Liver (tissue), 3 donors: Measurements from ENCODE around the gene TM9SF4.

Experiments used
- EGR1 ChIP-seq, 2 donors: IDR thresholded peaks; 2 replicates each; pipeline ENCODE4 v1.6.1; 2016 to 2018; ENCODE audit warnings: antibody characterized with exemption in 2 of 2, low read depth in 2 of 2
- GABPA ChIP-seq, 2 donors: IDR thresholded peaks in 1 of 2; conservative IDR thresholded peaks in 1 of 2; 2 replicates each; pipeline ENCODE4 v1.6.1; 2016; ENCODE audit warnings: antibody characterized with exemption in 2 of 2, mild to moderate bottlenecking in 1 of 2, moderate library complexity in 1 of 2
- HNF4G ChIP-seq: IDR thresholded peaks from 2 replicates; pipeline ENCODE4 v1.6.1; 2016; ENCODE audit warnings: antibody characterized with exemption
- JUND ChIP-seq, 2 donors: IDR thresholded peaks; 2 replicates each; pipeline ENCODE4 v1.6.1; 2016; ENCODE audit warnings: antibody characterized with exemption in 2 of 2
- RAD21 ChIP-seq, 2 donors: IDR thresholded peaks; 2 replicates each; pipeline ENCODE4 v1.6.1; 2016; ENCODE audit warnings: antibody characterized with exemption in 2 of 2, mild to moderate bottlenecking in 2 of 2
- RXRA ChIP-seq, 2 donors: IDR thresholded peaks; 2 replicates each; pipeline ENCODE4 v1.6.1; 2017 to 2018; ENCODE audit warnings: antibody characterized with exemption in 2 of 2, mild to moderate bottlenecking in 1 of 2
- SP1 ChIP-seq: IDR thresholded peaks from 2 replicates; pipeline ENCODE4 v1.6.1; 2018; ENCODE audit warnings: antibody characterized with exemption, mild to moderate bottlenecking
- TAF1 ChIP-seq: conservative IDR thresholded peaks from 2 replicates; pipeline ENCODE4 v1.6.1; 2016; ENCODE audit warnings: antibody characterized with exemption, mild to moderate bottlenecking
- YY1 ChIP-seq: IDR thresholded peaks from 2 replicates; pipeline ENCODE4 v1.6.1; 2016; ENCODE audit warnings: antibody characterized with exemption, mild to moderate bottlenecking
- TF ChIP-seq, protein P1 (sequence below): fragments of 150-350 bp; IDR thresholded peaks from 2 replicates; pipeline ENCODE4 v1.5.1; 2017; ENCODE audit warnings: improper control_type of control experiment, low read depth, low read length; ENCODE audit not compliant: missing input control
- TF ChIP-seq, protein P2 (sequence below): IDR thresholded peaks from 2 replicates; pipeline ENCODE4 v1.6.1; 2016; ENCODE audit warnings: antibody characterized with exemption
- TF ChIP-seq, protein P3 (sequence below): IDR thresholded peaks from 2 replicates; pipeline ENCODE4 v1.6.1; 2016; ENCODE audit warnings: antibody characterized with exemption
- TF ChIP-seq, protein P4 (sequence below): IDR thresholded peaks from 2 replicates; pipeline ENCODE4 v1.6.1; 2016; ENCODE audit warnings: antibody characterized with exemption, mild to moderate bottlenecking
- donor health status: healthy.
- donor health status: healthy.

DNA sequence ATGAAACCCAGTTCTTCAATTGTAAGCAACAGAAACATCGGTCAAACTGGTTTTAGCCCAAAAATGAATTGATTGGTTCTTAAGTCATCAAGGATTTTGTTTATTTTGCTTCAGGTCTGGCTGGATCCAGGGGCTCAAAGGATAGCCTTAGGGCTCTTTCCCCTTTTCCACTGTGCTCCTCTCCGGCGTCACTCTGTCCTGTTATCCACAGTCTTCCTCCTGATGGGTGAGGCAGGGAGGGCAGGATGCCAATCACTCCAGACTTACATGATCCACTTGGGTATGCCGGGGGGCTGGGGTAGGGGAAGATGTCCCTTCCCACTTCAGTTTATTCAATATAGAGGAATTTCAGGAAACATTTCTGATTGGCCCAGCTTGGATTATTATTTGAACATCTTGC is 58.0 kb downstream of the TM9SF4 start:
- TF ChIP-seq YY1 (no peak), RXRA (IDR thresholded peaks at IDR 0.05) (no peak), TAF1 (no peak), EGR1 (IDR thresholded peaks at IDR 0.05; ENCODE audit: low read depth in 2 of 2) (no peak), SP1 (no peak), GABPA (IDR thresholded peaks at IDR 0.05 in 1 of 2, conservative IDR thresholded peaks at IDR 0.05 in 1 of 2) (no peak), JUND (IDR thresholded peaks at IDR 0.05) (no peak), RAD21 (IDR thresholded peaks at IDR 0.05) (no peak), HNF4G (no peak)
- TF ChIP-seq, protein P1, sequence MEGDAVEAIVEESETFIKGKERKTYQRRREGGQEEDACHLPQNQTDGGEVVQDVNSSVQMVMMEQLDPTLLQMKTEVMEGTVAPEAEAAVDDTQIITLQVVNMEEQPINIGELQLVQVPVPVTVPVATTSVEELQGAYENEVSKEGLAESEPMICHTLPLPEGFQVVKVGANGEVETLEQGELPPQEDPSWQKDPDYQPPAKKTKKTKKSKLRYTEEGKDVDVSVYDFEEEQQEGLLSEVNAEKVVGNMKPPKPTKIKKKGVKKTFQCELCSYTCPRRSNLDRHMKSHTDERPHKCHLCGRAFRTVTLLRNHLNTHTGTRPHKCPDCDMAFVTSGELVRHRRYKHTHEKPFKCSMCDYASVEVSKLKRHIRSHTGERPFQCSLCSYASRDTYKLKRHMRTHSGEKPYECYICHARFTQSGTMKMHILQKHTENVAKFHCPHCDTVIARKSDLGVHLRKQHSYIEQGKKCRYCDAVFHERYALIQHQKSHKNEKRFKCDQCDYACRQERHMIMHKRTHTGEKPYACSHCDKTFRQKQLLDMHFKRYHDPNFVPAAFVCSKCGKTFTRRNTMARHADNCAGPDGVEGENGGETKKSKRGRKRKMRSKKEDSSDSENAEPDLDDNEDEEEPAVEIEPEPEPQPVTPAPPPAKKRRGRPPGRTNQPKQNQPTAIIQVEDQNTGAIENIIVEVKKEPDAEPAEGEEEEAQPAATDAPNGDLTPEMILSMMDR: no peak
- TF ChIP-seq, protein P2, sequence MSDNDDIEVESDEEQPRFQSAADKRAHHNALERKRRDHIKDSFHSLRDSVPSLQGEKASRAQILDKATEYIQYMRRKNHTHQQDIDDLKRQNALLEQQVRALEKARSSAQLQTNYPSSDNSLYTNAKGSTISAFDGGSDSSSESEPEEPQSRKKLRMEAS: no peak
- TF ChIP-seq, protein P3, sequence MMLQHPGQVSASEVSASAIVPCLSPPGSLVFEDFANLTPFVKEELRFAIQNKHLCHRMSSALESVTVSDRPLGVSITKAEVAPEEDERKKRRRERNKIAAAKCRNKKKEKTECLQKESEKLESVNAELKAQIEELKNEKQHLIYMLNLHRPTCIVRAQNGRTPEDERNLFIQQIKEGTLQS: no peak
- TF ChIP-seq, protein P4, sequence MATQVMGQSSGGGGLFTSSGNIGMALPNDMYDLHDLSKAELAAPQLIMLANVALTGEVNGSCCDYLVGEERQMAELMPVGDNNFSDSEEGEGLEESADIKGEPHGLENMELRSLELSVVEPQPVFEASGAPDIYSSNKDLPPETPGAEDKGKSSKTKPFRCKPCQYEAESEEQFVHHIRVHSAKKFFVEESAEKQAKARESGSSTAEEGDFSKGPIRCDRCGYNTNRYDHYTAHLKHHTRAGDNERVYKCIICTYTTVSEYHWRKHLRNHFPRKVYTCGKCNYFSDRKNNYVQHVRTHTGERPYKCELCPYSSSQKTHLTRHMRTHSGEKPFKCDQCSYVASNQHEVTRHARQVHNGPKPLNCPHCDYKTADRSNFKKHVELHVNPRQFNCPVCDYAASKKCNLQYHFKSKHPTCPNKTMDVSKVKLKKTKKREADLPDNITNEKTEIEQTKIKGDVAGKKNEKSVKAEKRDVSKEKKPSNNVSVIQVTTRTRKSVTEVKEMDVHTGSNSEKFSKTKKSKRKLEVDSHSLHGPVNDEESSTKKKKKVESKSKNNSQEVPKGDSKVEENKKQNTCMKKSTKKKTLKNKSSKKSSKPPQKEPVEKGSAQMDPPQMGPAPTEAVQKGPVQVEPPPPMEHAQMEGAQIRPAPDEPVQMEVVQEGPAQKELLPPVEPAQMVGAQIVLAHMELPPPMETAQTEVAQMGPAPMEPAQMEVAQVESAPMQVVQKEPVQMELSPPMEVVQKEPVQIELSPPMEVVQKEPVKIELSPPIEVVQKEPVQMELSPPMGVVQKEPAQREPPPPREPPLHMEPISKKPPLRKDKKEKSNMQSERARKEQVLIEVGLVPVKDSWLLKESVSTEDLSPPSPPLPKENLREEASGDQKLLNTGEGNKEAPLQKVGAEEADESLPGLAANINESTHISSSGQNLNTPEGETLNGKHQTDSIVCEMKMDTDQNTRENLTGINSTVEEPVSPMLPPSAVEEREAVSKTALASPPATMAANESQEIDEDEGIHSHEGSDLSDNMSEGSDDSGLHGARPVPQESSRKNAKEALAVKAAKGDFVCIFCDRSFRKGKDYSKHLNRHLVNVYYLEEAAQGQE: no peak
